GM23338 (cell line): ENCODE measurements around the gene SCAF4. TPM values are rescaled to one million over a fixed set of nuclear protein-coding genes. Genes with fewer than 3 reads are reported as not detected.

Experiments
- ATAC-seq: fragments of 200-7000 bp; cut with Tn5 transposase; 3 replicates; pipeline ENCODE4 v1.9.1; 2020
- DNase-seq: peaks from one replicate; pipeline ENCODE4 v3.0.0-alpha.2; 2015; ENCODE audit warnings: low spot score
- H2AFZ ChIP-seq: fragments of 200-600 bp; sonication (generic); 2 replicates; pipeline ENCODE4 v1.8.0; 2016; ENCODE audit warnings: antibody characterized with exemption, mild to moderate bottlenecking, moderate library complexity
- H3F3A ChIP-seq: fragments of 200-600 bp; sonication (generic); replicated peaks from 2 replicates; pipeline ENCODE4 v1.8.0; 2017; ENCODE audit warnings: antibody characterized with exemption, mixed run types, low read depth
- H3K27ac ChIP-seq: fragments of 200-600 bp; sonication (generic); 2 replicates; pipeline ENCODE4 v1.6.1; 2016; ENCODE audit warnings: low read depth
- H3K27me3 ChIP-seq: fragments of 200-600 bp; sonication (generic); 2 replicates; pipeline ENCODE4 v1.8.0; 2016; ENCODE audit warnings: mild to moderate bottlenecking, mixed run types, moderate library complexity; ENCODE audit not compliant: insufficient read depth
- H3K36me3 ChIP-seq: fragments of 200-600 bp; sonication (generic); 2 replicates; pipeline ENCODE4 v1.8.0; 2016; ENCODE audit warnings: mild to moderate bottlenecking; ENCODE audit not compliant: insufficient read depth
- H3K4me1 ChIP-seq: fragments of 200-600 bp; sonication (generic); 2 replicates; pipeline ENCODE4 v1.8.0; 2016; ENCODE audit warnings: mild to moderate bottlenecking, moderate library complexity; ENCODE audit not compliant: insufficient read depth
- H3K4me2 ChIP-seq: fragments of 200-600 bp; sonication (generic); 2 replicates; pipeline ENCODE4 v1.7.1; 2017; ENCODE audit warnings: mixed run types
- H3K4me3 ChIP-seq: fragments of 200-600 bp; sonication (generic); 2 replicates; pipeline ENCODE4 v1.6.1; 2016; ENCODE audit warnings: mixed run types
- H3K79me2 ChIP-seq: fragments of 200-600 bp; sonication (generic); replicated peaks from 2 replicates; pipeline ENCODE4 v1.8.0; 2017; ENCODE audit warnings: mild to moderate bottlenecking; ENCODE audit not compliant: insufficient read depth
- H3K9me2 ChIP-seq: fragments of 200-600 bp; sonication (generic); 2 replicates; pipeline ENCODE4 v1.8.0; 2017; ENCODE audit not compliant: insufficient read depth
- H4K20me1 ChIP-seq: fragments of 200-600 bp; sonication (generic); replicated peaks from 2 replicates; pipeline ENCODE4 v1.8.0; 2017; ENCODE audit warnings: mild to moderate bottlenecking; ENCODE audit not compliant: insufficient read depth
- H3K27ac Mint-ChIP-seq: 2 replicates; pipeline ENCODE4 v1.8.0; 2020; ENCODE audit warnings: inconsistent platforms, mild to moderate bottlenecking, moderate library complexity, mixed read lengths
- H3K27me3 Mint-ChIP-seq: 3 replicates; pipeline ENCODE4 v1.8.0; 2022; ENCODE audit warnings: low read depth, mild to moderate bottlenecking, moderate library complexity, mixed read lengths, inconsistent platforms; ENCODE audit not compliant: insufficient read depth, poor library complexity
- H3K36me3 Mint-ChIP-seq: 3 replicates; pipeline ENCODE4 v1.8.0; 2021; ENCODE audit warnings: low read depth, mild to moderate bottlenecking, inconsistent platforms, moderate library complexity, mixed read lengths
- H3K4me1 Mint-ChIP-seq: 3 replicates; pipeline ENCODE4 v1.8.0; 2020; ENCODE audit warnings: mild to moderate bottlenecking, inconsistent platforms, mixed read lengths
- H3K4me3 Mint-ChIP-seq: 3 replicates; pipeline ENCODE4 v1.8.0; 2021; ENCODE audit warnings: moderate library complexity, mild to moderate bottlenecking, inconsistent platforms, mixed read lengths
- H3K9me3 Mint-ChIP-seq: 3 replicates; pipeline ENCODE4 v1.8.0; 2020; ENCODE audit warnings: moderate library complexity, mild to moderate bottlenecking, inconsistent platforms, mixed read lengths
- CREB1 ChIP-seq: fragments of 250-450 bp; sonication (Bioruptor Pico); IDR thresholded peaks from 2 replicates; pipeline ENCODE4 v1.5.0; 2020; ENCODE audit warnings: low read depth, mild to moderate bottlenecking, moderate library complexity
- EZH2 ChIP-seq: fragments of 200-600 bp; sonication (generic); IDR thresholded peaks from one replicate; pipeline ENCODE4 v1.8.0; 2017; ENCODE audit warnings: antibody characterized with exemption, mild to moderate bottlenecking, low read depth; ENCODE audit not compliant: unreplicated experiment
- EZH2phosphoT487 ChIP-seq: fragments of 200-600 bp; sonication (generic); IDR thresholded peaks from one replicate; pipeline ENCODE4 v1.8.1; 2018; ENCODE audit warnings: antibody characterized with exemption; ENCODE audit not compliant: unreplicated experiment
- JUNB ChIP-seq: IDR thresholded peaks from one replicate; pipeline ENCODE4 v1.6.1; 2016; ENCODE audit warnings: antibody characterized with exemption; ENCODE audit not compliant: unreplicated experiment
- NANOG ChIP-seq: IDR thresholded peaks from 2 replicates; pipeline ENCODE4 v1.6.1; 2016; ENCODE audit warnings: antibody characterized with exemption, borderline replicate concordance
- POLR2AphosphoS5 ChIP-seq: IDR thresholded peaks from 2 replicates; pipeline ENCODE4 v1.6.1; 2016; ENCODE audit warnings: antibody characterized with exemption, low read depth
- STAT1 ChIP-seq: IDR thresholded peaks from one replicate; pipeline ENCODE4 v1.6.1; 2016; ENCODE audit warnings: antibody characterized with exemption; ENCODE audit not compliant: unreplicated experiment
- ZNF114 ChIP-seq: fragments of 250-450 bp; sonication (Bioruptor Pico); IDR thresholded peaks from 2 replicates; pipeline ENCODE4 v1.5.0; 2020; ENCODE audit warnings: mild to moderate bottlenecking, moderate library complexity
- ZNF331 ChIP-seq: fragments of 250-450 bp; sonication (Bioruptor Pico); IDR thresholded peaks from 2 replicates; pipeline ENCODE4 v1.5.0; 2020; ENCODE audit warnings: low read depth, mild to moderate bottlenecking, moderate library complexity
- polyA plus RNA-seq: library from polyadenylated mRNA; unstranded; fragments of >200 nt; fragmentation: Nextera tagmentation; extraction: Ambion mirVana; gene quantifications from 2 replicates; pipeline ENCODE4 v1.2.1, GENCODE V29; 2016
- total RNA-seq: library from RNA; depleted of rRNA; stranded (reverse); fragments of >200 nt; shearing (Covaris generic); gene quantifications from 2 replicates; pipeline ENCODE4 v1.2.3, GENCODE V29; 2014
- TF ChIP-seq, protein P1 (sequence below): IDR thresholded peaks from 2 replicates; pipeline ENCODE4 v1.6.1; 2016; ENCODE audit warnings: antibody characterized with exemption
- TF ChIP-seq, protein P2 (sequence below), 2 experiments: fragments of 200-600 bp in 1 of 2; sonication (generic) in 1 of 2; conservative IDR thresholded peaks; 2 replicates each; pipeline versions ENCODE4 v1.5.1 to v1.6.1; 2016 to 2017; ENCODE audit warnings: antibody characterized with exemption in 2 of 2, low read depth in 2 of 2, mild to moderate bottlenecking in 2 of 2, moderate library complexity in 1 of 2
- TF ChIP-seq, protein P3 (sequence below): fragments of 250-450 bp; sonication (Bioruptor Pico); IDR thresholded peaks from 2 replicates; pipeline ENCODE4 v1.5.0; 2020; ENCODE audit warnings: mild to moderate bottlenecking, moderate library complexity

The SCAF4 gene
- total and polyA plus RNA-seq, 2 experiments from 2014 or later = 29.7 to 45.8 TPM

DNA sequence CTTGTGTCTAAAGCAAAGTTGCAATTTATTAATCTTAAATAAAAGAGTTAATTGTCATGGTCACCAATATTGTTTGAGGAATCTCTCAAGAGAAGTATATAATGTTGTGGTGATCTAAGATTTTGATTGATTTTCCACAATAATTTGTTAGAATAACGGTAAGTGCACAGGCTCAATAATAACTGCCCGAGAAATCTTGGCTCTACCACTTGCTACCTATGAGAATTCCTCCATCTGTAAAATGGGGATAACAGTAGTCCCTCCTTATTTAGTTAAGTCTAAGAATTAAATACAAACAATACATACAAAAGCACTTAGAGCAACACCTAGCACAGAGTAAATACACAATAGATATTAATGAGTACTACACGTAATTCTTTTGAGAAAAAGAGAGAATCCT lies 18.8 kb downstream of the SCAF4 start:
- ATAC-seq = no peak
- Histone ChIP-seq H3K27me3 (no peaks in the 10 kb centered on the region), H3K27ac (no peak overlapping the region)

DNA sequence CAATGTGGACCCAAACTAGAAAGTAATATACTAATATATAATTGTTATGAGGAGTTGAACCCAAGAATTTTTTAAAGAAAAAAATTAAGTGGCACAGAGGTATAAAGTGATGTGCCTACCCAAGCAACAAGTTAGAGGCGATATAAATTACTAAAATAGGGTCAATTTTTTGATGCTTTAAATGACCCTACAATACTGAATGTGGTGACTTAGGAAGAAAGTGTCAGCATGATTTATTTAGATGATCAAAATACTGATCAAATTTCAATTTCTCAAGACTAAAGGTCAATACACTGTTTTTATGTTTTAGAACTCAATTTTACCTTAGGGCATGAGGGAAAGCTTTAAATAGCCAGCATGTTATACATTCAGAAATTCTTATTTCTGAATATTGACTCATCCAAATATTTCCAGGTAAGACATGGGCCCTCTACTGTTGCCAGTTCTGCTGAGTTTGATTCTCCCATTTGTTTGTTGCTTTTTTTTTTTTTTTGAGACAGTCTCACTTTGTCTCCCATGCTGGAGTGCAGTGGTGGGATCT lies 20.1 kb downstream of the SCAF4 start:
- H3K27ac Mint-ChIP-seq = no peak overlapping the region; the same call in 1 of the 2 replicates
- ATAC-seq = no peak
- TF ChIP-seq, protein P1, sequence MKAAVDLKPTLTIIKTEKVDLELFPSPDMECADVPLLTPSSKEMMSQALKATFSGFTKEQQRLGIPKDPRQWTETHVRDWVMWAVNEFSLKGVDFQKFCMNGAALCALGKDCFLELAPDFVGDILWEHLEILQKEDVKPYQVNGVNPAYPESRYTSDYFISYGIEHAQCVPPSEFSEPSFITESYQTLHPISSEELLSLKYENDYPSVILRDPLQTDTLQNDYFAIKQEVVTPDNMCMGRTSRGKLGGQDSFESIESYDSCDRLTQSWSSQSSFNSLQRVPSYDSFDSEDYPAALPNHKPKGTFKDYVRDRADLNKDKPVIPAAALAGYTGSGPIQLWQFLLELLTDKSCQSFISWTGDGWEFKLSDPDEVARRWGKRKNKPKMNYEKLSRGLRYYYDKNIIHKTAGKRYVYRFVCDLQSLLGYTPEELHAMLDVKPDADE = no peak
- TF ChIP-seq EZH2phosphoT487 (no peak), CREB1 (CRISPR knock-in tag) (no peak), STAT1 (no peak), POLR2AphosphoS5 (no peak), JUNB (no peak), EZH2 (no peak), NANOG (no peak), ZNF331 (CRISPR knock-in tag) (no peak), ZNF114 (CRISPR knock-in tag) (no peak)
- TF ChIP-seq, protein P2, sequence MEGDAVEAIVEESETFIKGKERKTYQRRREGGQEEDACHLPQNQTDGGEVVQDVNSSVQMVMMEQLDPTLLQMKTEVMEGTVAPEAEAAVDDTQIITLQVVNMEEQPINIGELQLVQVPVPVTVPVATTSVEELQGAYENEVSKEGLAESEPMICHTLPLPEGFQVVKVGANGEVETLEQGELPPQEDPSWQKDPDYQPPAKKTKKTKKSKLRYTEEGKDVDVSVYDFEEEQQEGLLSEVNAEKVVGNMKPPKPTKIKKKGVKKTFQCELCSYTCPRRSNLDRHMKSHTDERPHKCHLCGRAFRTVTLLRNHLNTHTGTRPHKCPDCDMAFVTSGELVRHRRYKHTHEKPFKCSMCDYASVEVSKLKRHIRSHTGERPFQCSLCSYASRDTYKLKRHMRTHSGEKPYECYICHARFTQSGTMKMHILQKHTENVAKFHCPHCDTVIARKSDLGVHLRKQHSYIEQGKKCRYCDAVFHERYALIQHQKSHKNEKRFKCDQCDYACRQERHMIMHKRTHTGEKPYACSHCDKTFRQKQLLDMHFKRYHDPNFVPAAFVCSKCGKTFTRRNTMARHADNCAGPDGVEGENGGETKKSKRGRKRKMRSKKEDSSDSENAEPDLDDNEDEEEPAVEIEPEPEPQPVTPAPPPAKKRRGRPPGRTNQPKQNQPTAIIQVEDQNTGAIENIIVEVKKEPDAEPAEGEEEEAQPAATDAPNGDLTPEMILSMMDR (conservative IDR thresholded peaks at IDR 0.05; ENCODE audit: low read depth in 2 of 2) = no peak
- TF ChIP-seq, protein P3, sequence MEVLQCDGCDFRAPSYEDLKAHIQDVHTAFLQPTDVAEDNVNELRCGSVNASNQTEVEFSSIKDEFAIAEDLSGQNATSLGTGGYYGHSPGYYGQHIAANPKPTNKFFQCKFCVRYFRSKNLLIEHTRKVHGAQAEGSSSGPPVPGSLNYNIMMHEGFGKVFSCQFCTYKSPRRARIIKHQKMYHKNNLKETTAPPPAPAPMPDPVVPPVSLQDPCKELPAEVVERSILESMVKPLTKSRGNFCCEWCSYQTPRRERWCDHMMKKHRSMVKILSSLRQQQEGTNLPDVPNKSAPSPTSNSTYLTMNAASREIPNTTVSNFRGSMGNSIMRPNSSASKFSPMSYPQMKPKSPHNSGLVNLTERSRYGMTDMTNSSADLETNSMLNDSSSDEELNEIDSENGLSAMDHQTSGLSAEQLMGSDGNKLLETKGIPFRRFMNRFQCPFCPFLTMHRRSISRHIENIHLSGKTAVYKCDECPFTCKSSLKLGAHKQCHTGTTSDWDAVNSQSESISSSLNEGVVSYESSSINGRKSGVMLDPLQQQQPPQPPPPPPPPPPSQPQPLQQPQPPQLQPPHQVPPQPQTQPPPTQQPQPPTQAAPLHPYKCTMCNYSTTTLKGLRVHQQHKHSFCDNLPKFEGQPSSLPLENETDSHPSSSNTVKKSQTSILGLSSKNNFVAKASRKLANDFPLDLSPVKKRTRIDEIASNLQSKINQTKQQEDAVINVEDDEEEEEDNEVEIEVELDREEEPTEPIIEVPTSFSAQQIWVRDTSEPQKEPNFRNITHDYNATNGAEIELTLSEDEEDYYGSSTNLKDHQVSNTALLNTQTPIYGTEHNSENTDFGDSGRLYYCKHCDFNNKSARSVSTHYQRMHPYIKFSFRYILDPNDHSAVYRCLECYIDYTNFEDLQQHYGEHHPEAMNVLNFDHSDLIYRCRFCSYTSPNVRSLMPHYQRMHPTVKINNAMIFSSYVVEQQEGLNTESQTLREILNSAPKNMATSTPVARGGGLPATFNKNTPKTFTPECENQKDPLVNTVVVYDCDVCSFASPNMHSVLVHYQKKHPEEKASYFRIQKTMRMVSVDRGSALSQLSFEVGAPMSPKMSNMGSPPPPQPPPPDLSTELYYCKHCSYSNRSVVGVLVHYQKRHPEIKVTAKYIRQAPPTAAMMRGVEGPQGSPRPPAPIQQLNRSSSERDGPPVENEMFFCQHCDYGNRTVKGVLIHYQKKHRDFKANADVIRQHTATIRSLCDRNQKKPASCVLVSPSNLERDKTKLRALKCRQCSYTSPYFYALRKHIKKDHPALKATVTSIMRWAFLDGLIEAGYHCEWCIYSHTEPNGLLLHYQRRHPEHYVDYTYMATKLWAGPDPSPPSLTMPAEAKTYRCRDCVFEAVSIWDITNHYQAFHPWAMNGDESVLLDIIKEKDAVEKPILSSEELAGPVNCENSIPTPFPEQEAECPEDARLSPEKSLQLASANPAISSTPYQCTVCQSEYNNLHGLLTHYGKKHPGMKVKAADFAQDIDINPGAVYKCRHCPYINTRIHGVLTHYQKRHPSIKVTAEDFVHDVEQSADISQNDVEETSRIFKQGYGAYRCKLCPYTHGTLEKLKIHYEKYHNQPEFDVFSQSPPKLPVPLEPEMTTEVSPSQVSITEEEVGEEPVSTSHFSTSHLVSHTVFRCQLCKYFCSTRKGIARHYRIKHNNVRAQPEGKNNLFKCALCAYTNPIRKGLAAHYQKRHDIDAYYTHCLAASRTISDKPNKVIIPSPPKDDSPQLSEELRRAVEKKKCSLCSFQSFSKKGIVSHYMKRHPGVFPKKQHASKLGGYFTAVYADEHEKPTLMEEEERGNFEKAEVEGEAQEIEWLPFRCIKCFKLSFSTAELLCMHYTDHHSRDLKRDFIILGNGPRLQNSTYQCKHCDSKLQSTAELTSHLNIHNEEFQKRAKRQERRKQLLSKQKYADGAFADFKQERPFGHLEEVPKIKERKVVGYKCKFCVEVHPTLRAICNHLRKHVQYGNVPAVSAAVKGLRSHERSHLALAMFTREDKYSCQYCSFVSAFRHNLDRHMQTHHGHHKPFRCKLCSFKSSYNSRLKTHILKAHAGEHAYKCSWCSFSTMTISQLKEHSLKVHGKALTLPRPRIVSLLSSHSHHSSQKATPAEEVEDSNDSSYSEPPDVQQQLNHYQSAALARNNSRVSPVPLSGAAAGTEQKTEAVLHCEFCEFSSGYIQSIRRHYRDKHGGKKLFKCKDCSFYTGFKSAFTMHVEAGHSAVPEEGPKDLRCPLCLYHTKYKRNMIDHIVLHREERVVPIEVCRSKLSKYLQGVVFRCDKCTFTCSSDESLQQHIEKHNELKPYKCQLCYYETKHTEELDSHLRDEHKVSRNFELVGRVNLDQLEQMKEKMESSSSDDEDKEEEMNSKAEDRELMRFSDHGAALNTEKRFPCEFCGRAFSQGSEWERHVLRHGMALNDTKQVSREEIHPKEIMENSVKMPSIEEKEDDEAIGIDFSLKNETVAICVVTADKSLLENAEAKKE (CRISPR knock-in tag) = no peak

More for the DNA sequence above, 18.8 kb downstream of the SCAF4 start:
- Mint-ChIP-seq H3K4me3 (no peak overlapping the region), H3K27me3 (peaks cover 6% of the 10 kb centered on the region), H3K36me3 (no peaks in the 10 kb centered on the region), H3K27ac (no peak overlapping the region), H3K4me1 (peaks cover 73% of the 10 kb centered on the region), H3K9me3 (no peaks in the 10 kb centered on the region; the same call in 2 of the 3 replicates)
- no peaks in the 10 kb centered on the region for H3F3A ChIP-seq
- no peak overlapping the region for H3K4me2 ChIP-seq
- H4K20me1 ChIP-seq = peaks cover 51% of the 10 kb centered on the region
- TF ChIP-seq POLR2AphosphoS5 (no peak), JUNB (no peak), ZNF331 (CRISPR knock-in tag) (no peak)
- H3K4me3 ChIP-seq = no peak overlapping the region
- H3K4me1 ChIP-seq = peaks cover 53% of the 10 kb centered on the region
- H3K36me3 ChIP-seq = no peaks in the 10 kb centered on the region
- H3K79me2 ChIP-seq = peaks cover 100% of the 10 kb centered on the region
- DNase-seq = no peak
- H2AFZ ChIP-seq = no peak overlapping the region
- H3K9me2 ChIP-seq = no peaks in the 10 kb centered on the region

More for the DNA sequence above, 20.1 kb downstream of the SCAF4 start:
- Mint-ChIP-seq H3K36me3 (no peaks in the 10 kb centered on the region), H3K4me1 (peaks cover 63% of the 10 kb centered on the region), H3K9me3 (no peaks in the 10 kb centered on the region; the same call in 2 of the 3 replicates), H3K27me3 (peaks cover 6% of the 10 kb centered on the region), H3K4me3 (no peak overlapping the region)
- Histone ChIP-seq H3K4me1 (peaks cover 49% of the 10 kb centered on the region), H3K27me3 (no peaks in the 10 kb centered on the region), H3K79me2 (peaks cover 100% of the 10 kb centered on the region), H4K20me1 (peaks cover 60% of the 10 kb centered on the region), H3K9me2 (no peaks in the 10 kb centered on the region), H3K27ac (no peak overlapping the region), H3K36me3 (no peaks in the 10 kb centered on the region), H3K4me3 (no peak overlapping the region), H3K4me2 (no peak overlapping the region), H3F3A (no peaks in the 10 kb centered on the region), H2AFZ (no peak overlapping the region)
- DNase-seq = no peak
